NCI-H2081 treated with DMSO at 0.1 percent for 48 hours (cell line): ENCODE data around the gene PSMD14.

Source experiments
- DNase-seq: peaks from one replicate; lab custom pipeline; 2025; lab: John Stamatoyannopoulos, UW

Gene PSMD14

GRCh38 chr2:161418715-161419637 is 110.8 kb downstream of the PSMD14 start:
- DNase-seq = no peak

GRCh38 chr2:161419638-161420190 is 111.5 kb downstream of the PSMD14 start:
- DNase-seq = no peak

GRCh38 chr2:161420406-161421074 is 112.3 kb downstream of the PSMD14 start:
- DNase-seq = no peak

GRCh38 chr2:161421686-161422085 is 113.5 kb downstream of the PSMD14 start:
- no peak for DNase-seq

- DNase-seq = no peak
These were observed 114.7 kb downstream of the PSMD14 start for GRCh38 chr2:161422816-161423403.

- DNase-seq = no peak
These were observed 115.5 kb downstream of the PSMD14 start for GRCh38 chr2:161423421-161424393.

GRCh38 chr2:161424394-161424769 is 116.2 kb downstream of the PSMD14 start:
- no peak for DNase-seq

GRCh38 chr2:161424891-161425727 is 116.9 kb downstream of the PSMD14 start:
- no peak for DNase-seq

- DNase-seq = no peak
These were observed 117.7 kb downstream of the PSMD14 start for GRCh38 chr2:161425728-161426454.

- no peak for DNase-seq
These were observed 118.3 kb downstream of the PSMD14 start for GRCh38 chr2:161426455-161426921.

GRCh38 chr2:161426922-161427663 is 118.9 kb downstream of the PSMD14 start:
- no peak for DNase-seq

GRCh38 chr2:161427664-161428587 is 119.7 kb downstream of the PSMD14 start:
- DNase-seq = no peak

GRCh38 chr2:161430386-161430785 is 122.2 kb downstream of the PSMD14 start:
- DNase-seq = no peak

- DNase-seq = no peak
These were observed 123.9 kb downstream of the PSMD14 start for GRCh38 chr2:161432107-161432506.

GRCh38 chr2:161434118-161434517 is 125.9 kb downstream of the PSMD14 start:
- no peak for DNase-seq

GRCh38 chr2:161436411-161436810 is 128.2 kb downstream of the PSMD14 start:
- no peak for DNase-seq

- no peak for DNase-seq
These were observed 130.4 kb downstream of the PSMD14 start for GRCh38 chr2:161438598-161438997.

GRCh38 chr2:161445097-161445496 is 136.9 kb downstream of the PSMD14 start:
- DNase-seq = no peak
